HepG2 (cell line): ENCODE results near the gene OTOP3. TPM values are rescaled to one million over a fixed set of nuclear protein-coding genes. Genes with fewer than 3 reads are reported as not detected.

Source experiments
- ATAC-seq: fragments of 200-7000 bp; cut with Tn5 transposase; 3 replicates; pipeline ENCODE4 v1.9.1; 2020; ENCODE audit warnings: mild to moderate bottlenecking, moderate library complexity
- BruUV-seq: library from RNA; stranded (reverse); fragments of 400-500 nt; replicated peaks from 2 replicates; lab custom pipeline; 2021; lab: Mats Ljungman, UMichigan
- CTCF ChIA-PET: fragments of 300-600 bp; formaldehyde crosslinking; extraction: SDS; loops from one replicate; lab custom pipeline; 2021; ENCODE audit warnings: low total read pairs, inconsistent platforms, low intra/inter-chr PET ratio; lab: Yijun Ruan, JAX
- POLR2A ChIA-PET: fragments of 350-600 bp; sonication (Branson Sonifier 250); formaldehyde crosslinking; loops from one replicate; lab custom pipeline; 2020; ENCODE audit warnings: antibody characterized with exemption, inconsistent platforms; lab: Yijun Ruan, JAX
- DNase-seq: peaks from one replicate; pipeline ENCODE4 v3.0.0-alpha.2; 2015; ENCODE audit warnings: low spot score
- FAIRE-seq: peaks from 3 replicates; lab custom pipeline; 2011; peaks lifted over from hg19 to GRCh38; lab: Jason Lieb, UNC
- H2AFZ ChIP-seq: one replicate; pipeline ENCODE4 v1.6.1; 2011; ENCODE audit warnings: low read length, inconsistent platforms
- H3K27ac ChIP-seq: fragments of 300-600 bp; 3 replicates; pipeline ENCODE4 v1.8.0; 2011; ENCODE audit warnings: mixed run types, mild to moderate bottlenecking, mixed read lengths, low read length, inconsistent platforms; ENCODE audit not compliant: insufficient read depth; ENCODE audit errors: extremely low read length
- H3K27me3 ChIP-seq, 2 experiments: fragments of 200-600 bp in 1 of 2; 2 replicates in 1 of 2; 3 replicates in 1 of 2; pipeline versions ENCODE4 v1.6.0 to v1.8.0; 2011; ENCODE audit warnings: low read length in 2 of 2, mild to moderate bottlenecking in 2 of 2, moderate library complexity in 2 of 2, inconsistent platforms in 1 of 2; ENCODE audit not compliant: insufficient read depth in 2 of 2, control insufficient read depth in 1 of 2
- H3K36me3 ChIP-seq, 2 experiments: fragments of 200-600 bp in 1 of 2; replicated peaks in 1 of 2; 2 replicates in 1 of 2; 3 replicates in 1 of 2; pipeline versions ENCODE4 v1.5.1 to v1.8.0; 2011; ENCODE audit warnings: low read length in 2 of 2, inconsistent platforms in 1 of 2; ENCODE audit not compliant: insufficient read depth in 2 of 2, control insufficient read depth in 1 of 2
- H3K4me1 ChIP-seq: 2 replicates; pipeline ENCODE4 v1.5.1; 2012; ENCODE audit warnings: low read length, inconsistent platforms; ENCODE audit not compliant: insufficient read depth
- H3K4me2 ChIP-seq: 2 replicates; pipeline ENCODE4 v1.6.0; 2011; ENCODE audit warnings: low read depth, low read length, inconsistent platforms
- H3K4me3 ChIP-seq, 3 experiments: fragments of 200-600 bp in 1 of 3; sonication (generic), shearing (Covaris generic) in 1 of 3; replicated peaks in 1 of 3; 2 replicates each; pipeline ENCODE4 v1.5.1; 2011 to 2016; ENCODE audit warnings: low read length in 3 of 3, inconsistent platforms in 2 of 3, low read depth in 2 of 3, mild to moderate bottlenecking in 2 of 3, control low read depth in 1 of 3, mixed read lengths in 1 of 3; ENCODE audit not compliant: insufficient read depth in 1 of 3
- H3K79me2 ChIP-seq: one replicate; pipeline ENCODE4 v1.6.1; 2011; ENCODE audit warnings: low read length, inconsistent platforms; ENCODE audit not compliant: insufficient read depth
- H3K9ac ChIP-seq: 2 replicates; pipeline ENCODE4 v1.6.0; 2011; ENCODE audit warnings: mild to moderate bottlenecking, low read depth, low read length, inconsistent platforms; ENCODE audit not compliant: insufficient read depth
- H3K9me3 ChIP-seq: 2 replicates; pipeline ENCODE4 v1.5.1; 2012; ENCODE audit warnings: mild to moderate bottlenecking, low read length
- H4K20me1 ChIP-seq: 2 replicates; pipeline ENCODE4 v1.6.0; 2011; ENCODE audit warnings: inconsistent platforms, mild to moderate bottlenecking, low read length, moderate library complexity; ENCODE audit not compliant: insufficient read depth
- ELF3 ChIP-seq: IDR thresholded peaks from 2 replicates; pipeline ENCODE4 v1.6.1; 2016; ENCODE audit warnings: missing genetic modification reagents, missing compliant biosample characterization
- PAX8 ChIP-seq: sonication (generic); formaldehyde crosslinking; IDR thresholded peaks from 2 replicates; pipeline ENCODE4 v1.8.0; 2022; ENCODE audit warnings: mild to moderate bottlenecking, missing genetic modification reagents, borderline replicate concordance
- PRPF4 ChIP-seq: fragments of 200-400 bp; formaldehyde crosslinking; IDR thresholded peaks from 2 replicates; pipeline ENCODE4 v1.6.1; 2016; ENCODE audit warnings: low read length, low read depth; ENCODE audit not compliant: poor library complexity, severe bottlenecking
- RARA ChIP-seq: IDR thresholded peaks from 2 replicates; pipeline ENCODE4 v1.6.1; 2016; ENCODE audit warnings: missing genetic modification reagents, missing compliant biosample characterization
- TBX2 ChIP-seq: sonication (generic); formaldehyde crosslinking; IDR thresholded peaks from 2 replicates; pipeline ENCODE4 v1.5.0; 2020; ENCODE audit warnings: missing genetic modification reagents, mild to moderate bottlenecking, borderline replicate concordance
- ZNF138 ChIP-seq: sonication (generic); formaldehyde crosslinking; IDR thresholded peaks from 2 replicates; pipeline ENCODE4 v1.5.0; 2020; ENCODE audit warnings: mild to moderate bottlenecking, low read depth, missing genetic modification reagents
- ZNF354B ChIP-seq: sonication (generic); formaldehyde crosslinking; IDR thresholded peaks from 2 replicates; pipeline ENCODE4 v1.8.0; 2022; ENCODE audit warnings: mild to moderate bottlenecking, missing genetic modification reagents
- ZNF362 ChIP-seq: sonication (generic); formaldehyde crosslinking; IDR thresholded peaks from 2 replicates; pipeline ENCODE4 v1.4.0; 2020; ENCODE audit warnings: missing genetic modification reagents, mild to moderate bottlenecking, borderline replicate concordance
- ZNF431 ChIP-seq: sonication (generic); formaldehyde crosslinking; IDR thresholded peaks from 2 replicates; pipeline ENCODE4 v1.9.0; 2022; ENCODE audit warnings: missing genetic modification reagents, low read depth, mild to moderate bottlenecking, borderline replicate concordance
- WGBS: methylation state at CpG from one replicate; pipeline ENCODE4 v1.1.6; 2017; ENCODE audit warnings: low lambda C conversion rate; 5-methylcytosine and 5-hydroxymethylcytosine counted together
- in situ Hi-C: cut with HindIII; loops from 2 replicates; pipeline ENCODE4 v1.10.0; 2017; ENCODE audit warnings: low pct_unique_long_range_greater_than_20kb; ENCODE audit not compliant: extremely low pct_ligation_motif_present
- intact Hi-C: fragments of 100-400 bp; cut with micrococcal nuclease; formaldehyde crosslinking; loops from one replicate; pipeline ENCODE4 v1.10.0; 2022; ENCODE audit not compliant: unreplicated experiment
- polyA plus RNA-seq, 8 experiments: library from polyadenylated mRNA; depleted of rRNA in 3 of 8; stranded (reverse) in 7 of 8; unstranded in 1 of 8; fragments of >200 nt; fragmentation: Illumina TruSeq in 4 of 8; extraction: Trizol in 4 of 8; gene quantifications; 2 replicates each; pipeline versions ENCODE4 v1.2.1 to v1.2.3, GENCODE V29; 2011 to 2016; ENCODE audit warnings: low read depth in 4 of 8, missing spikeins in 1 of 8, mixed read lengths in 1 of 8; ENCODE audit not compliant: insufficient read depth in 1 of 8
- total RNA-seq, 5 experiments: library from RNA; depleted of rRNA; stranded (reverse); fragments of >200 nt; fragmentation: Illumina TruSeq; extraction: Trizol; gene quantifications; 2 replicates each; pipeline ENCODE4 v1.2.3, GENCODE V29; 2016; ENCODE audit warnings: low read depth in 1 of 5
- TF ChIP-seq, protein P1 (sequence below): sonication (generic); formaldehyde crosslinking; IDR thresholded peaks from 2 replicates; pipeline ENCODE4 v1.5.1; 2020; ENCODE audit warnings: mild to moderate bottlenecking, missing genetic modification reagents, borderline replicate concordance
- TF ChIP-seq, protein P2 (sequence below), 2 experiments: IDR thresholded peaks; 2 replicates each; pipeline ENCODE4 v1.6.1; 2011 to 2012; ENCODE audit warnings: low read length in 2 of 2, borderline replicate concordance in 1 of 2, low read depth in 1 of 2, mild to moderate bottlenecking in 1 of 2, moderate library complexity in 1 of 2

The OTOP3 gene
- total and polyA plus RNA-seq, 2 of the 13 experiments (the other 11 are each of a cell fraction or from before 2014, with no cell fraction given) = not detected

- FAIRE-seq (no peak), DNase-seq (no peak), ATAC-seq (no peak)
- CTCF ChIA-PET = no interaction called here
- Histone ChIP-seq H3K36me3 (no peaks in the 10 kb centered on the region), H3K79me2 (no peaks in the 10 kb centered on the region), H4K20me1 (no peaks in the 10 kb centered on the region), H3K9ac (no peak overlapping the region), H3K27ac (no peak overlapping the region), H3K4me1 (peaks cover 60% of the 10 kb centered on the region), H2AFZ (no peak overlapping the region), H3K27me3 (peaks cover 0 to 9% of the 10 kb centered on the region in 2 experiments; a peak in 2 of 5 replicates), H3K4me2 (no peak overlapping the region), H3K9me3 (no peaks in the 10 kb centered on the region), H3K4me3 (no peak overlapping the region)
- in situ Hi-C loops = no loop called here
- BruUV-seq = no TSS peak
- intact Hi-C loops = no loop called here
- POLR2A ChIA-PET = interaction anchor here (1.4 to 2.5 kb wide), 4 partner anchors 8 to 34 kb away, joined by 4 to 36 read pairs (median 10); partner anchors contain the start of genes HID1 and MRPL58
- WGBS = 85% methylated on average over 10 of the region's 10 CpGs
- TF ChIP-seq ZNF138 (CRISPR knock-in tag) = no peak
- TF ChIP-seq ZNF354B = no peak
- TF ChIP-seq ZNF362 (CRISPR knock-in tag) = no peak
- no peak for TF ChIP-seq RARA (CRISPR knock-in tag)
- no peak for TF ChIP-seq ELF3 (CRISPR knock-in tag)
- no peak for TF ChIP-seq PRPF4
- TF ChIP-seq, protein P1, sequence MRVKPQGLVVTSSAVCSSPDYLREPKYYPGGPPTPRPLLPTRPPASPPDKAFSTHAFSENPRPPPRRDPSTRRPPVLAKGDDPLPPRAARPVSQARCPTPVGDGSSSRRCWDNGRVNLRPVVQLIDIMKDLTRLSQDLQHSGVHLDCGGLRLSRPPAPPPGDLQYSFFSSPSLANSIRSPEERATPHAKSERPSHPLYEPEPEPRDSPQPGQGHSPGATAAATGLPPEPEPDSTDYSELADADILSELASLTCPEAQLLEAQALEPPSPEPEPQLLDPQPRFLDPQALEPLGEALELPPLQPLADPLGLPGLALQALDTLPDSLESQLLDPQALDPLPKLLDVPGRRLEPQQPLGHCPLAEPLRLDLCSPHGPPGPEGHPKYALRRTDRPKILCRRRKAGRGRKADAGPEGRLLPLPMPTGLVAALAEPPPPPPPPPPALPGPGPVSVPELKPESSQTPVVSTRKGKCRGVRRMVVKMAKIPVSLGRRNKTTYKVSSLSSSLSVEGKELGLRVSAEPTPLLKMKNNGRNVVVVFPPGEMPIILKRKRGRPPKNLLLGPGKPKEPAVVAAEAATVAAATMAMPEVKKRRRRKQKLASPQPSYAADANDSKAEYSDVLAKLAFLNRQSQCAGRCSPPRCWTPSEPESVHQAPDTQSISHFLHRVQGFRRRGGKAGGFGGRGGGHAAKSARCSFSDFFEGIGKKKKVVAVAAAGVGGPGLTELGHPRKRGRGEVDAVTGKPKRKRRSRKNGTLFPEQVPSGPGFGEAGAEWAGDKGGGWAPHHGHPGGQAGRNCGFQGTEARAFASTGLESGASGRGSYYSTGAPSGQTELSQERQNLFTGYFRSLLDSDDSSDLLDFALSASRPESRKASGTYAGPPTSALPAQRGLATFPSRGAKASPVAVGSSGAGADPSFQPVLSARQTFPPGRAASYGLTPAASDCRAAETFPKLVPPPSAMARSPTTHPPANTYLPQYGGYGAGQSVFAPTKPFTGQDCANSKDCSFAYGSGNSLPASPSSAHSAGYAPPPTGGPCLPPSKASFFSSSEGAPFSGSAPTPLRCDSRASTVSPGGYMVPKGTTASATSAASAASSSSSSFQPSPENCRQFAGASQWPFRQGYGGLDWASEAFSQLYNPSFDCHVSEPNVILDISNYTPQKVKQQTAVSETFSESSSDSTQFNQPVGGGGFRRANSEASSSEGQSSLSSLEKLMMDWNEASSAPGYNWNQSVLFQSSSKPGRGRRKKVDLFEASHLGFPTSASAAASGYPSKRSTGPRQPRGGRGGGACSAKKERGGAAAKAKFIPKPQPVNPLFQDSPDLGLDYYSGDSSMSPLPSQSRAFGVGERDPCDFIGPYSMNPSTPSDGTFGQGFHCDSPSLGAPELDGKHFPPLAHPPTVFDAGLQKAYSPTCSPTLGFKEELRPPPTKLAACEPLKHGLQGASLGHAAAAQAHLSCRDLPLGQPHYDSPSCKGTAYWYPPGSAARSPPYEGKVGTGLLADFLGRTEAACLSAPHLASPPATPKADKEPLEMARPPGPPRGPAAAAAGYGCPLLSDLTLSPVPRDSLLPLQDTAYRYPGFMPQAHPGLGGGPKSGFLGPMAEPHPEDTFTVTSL (CRISPR knock-in tag) = no peak
- no peak for TF ChIP-seq PAX8
- TF ChIP-seq, protein P2, sequence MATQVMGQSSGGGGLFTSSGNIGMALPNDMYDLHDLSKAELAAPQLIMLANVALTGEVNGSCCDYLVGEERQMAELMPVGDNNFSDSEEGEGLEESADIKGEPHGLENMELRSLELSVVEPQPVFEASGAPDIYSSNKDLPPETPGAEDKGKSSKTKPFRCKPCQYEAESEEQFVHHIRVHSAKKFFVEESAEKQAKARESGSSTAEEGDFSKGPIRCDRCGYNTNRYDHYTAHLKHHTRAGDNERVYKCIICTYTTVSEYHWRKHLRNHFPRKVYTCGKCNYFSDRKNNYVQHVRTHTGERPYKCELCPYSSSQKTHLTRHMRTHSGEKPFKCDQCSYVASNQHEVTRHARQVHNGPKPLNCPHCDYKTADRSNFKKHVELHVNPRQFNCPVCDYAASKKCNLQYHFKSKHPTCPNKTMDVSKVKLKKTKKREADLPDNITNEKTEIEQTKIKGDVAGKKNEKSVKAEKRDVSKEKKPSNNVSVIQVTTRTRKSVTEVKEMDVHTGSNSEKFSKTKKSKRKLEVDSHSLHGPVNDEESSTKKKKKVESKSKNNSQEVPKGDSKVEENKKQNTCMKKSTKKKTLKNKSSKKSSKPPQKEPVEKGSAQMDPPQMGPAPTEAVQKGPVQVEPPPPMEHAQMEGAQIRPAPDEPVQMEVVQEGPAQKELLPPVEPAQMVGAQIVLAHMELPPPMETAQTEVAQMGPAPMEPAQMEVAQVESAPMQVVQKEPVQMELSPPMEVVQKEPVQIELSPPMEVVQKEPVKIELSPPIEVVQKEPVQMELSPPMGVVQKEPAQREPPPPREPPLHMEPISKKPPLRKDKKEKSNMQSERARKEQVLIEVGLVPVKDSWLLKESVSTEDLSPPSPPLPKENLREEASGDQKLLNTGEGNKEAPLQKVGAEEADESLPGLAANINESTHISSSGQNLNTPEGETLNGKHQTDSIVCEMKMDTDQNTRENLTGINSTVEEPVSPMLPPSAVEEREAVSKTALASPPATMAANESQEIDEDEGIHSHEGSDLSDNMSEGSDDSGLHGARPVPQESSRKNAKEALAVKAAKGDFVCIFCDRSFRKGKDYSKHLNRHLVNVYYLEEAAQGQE (IDR thresholded peaks at IDR 0.05; ENCODE audit: borderline replicate concordance in 1 of 2, low read depth in 1 of 2, low read length in 2 of 2) = no peak
- TF ChIP-seq TBX2 (CRISPR knock-in tag) = no peak
- no peak for TF ChIP-seq ZNF431 (CRISPR knock-in tag)
Observed at GRCh38 chr17:74990581-74991105, 54.9 kb downstream of the OTOP3 start.
